NCI-H128 (cell line): ENCODE results near the gene GRK5.

Source experiments
- DNase-seq: peaks from one replicate; lab custom pipeline; 2025; ENCODE audit not compliant: unreplicated experiment; lab: John Stamatoyannopoulos, UW

GRK5 gene

DNA sequence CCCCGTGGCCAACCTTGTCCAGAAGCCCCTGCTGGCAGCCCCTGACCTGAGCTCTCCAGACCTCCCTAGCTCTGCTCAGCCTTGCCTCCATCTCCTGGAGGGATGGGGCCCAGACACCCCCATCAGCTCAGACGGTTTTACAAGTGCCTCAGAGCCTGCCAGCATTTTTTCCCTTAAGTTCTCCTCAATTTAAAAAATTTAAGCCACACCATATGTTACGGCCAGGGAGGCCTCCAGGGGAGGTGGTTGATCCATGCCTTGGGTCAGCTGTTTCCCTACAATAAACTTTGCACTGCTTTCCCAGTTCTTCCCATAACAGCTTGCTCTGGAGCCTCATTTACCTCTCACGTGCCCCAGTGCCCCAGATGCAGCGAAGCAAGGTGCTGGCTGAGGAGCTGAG, 191.6 kb downstream of the GRK5 start:
- DNase-seq: no peak

DNA sequence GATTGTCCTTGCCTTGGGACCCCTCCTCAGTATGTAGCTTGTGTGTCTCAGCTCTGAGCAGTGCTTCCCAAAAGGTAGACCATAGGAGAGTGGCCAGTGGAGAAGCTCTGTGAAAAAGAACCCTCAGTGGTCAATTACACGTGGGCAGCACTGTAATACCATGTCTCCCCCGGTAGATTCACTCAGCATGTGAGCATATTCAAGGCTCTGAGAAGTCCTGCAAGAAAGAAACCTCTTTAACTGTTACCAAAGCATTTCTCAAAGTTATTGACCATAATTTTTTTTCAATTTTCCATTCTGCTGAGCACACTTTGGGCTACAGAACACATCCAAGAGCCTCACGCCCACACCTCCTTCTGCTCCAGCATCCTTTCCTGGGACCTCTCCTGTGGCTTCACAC, 192.1 kb downstream of the GRK5 start:
- DNase-seq: no peak

DNA sequence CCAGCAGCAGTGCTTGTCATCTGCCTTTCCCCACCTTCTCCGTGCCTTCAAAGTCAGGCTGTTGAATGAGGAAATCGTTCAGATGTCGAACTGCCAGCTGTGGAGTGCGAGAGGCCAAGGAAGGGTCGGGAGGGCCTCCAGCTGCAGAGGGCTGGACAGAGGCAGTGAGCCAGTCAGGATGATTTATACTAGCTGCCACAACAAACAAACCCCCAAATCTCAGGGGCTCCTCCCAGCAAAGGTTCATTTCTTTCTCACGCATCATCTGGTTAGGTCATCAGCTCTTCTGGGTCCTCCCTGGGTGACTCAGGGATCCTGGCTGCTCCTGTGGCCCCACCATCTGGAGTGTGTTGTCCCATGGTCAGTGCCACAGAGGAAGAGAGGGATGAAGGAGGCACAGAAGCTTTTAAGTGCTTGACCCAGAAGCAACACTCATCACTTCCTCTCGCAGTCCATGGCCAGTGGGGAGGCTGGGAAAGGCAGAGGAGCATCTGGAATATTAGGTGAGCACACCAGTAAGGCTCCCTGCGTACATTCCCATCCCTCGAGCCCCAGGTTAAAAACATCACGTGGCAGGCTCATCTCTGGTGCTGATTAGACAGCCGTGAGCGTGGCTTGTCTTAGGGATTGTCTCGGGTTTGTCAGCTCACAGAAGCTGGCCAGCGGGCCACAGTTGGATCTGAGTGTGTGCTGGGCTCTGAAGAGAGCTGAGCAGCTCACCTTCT, 194.5 kb downstream of the GRK5 start:
- DNase-seq: no peak

DNA sequence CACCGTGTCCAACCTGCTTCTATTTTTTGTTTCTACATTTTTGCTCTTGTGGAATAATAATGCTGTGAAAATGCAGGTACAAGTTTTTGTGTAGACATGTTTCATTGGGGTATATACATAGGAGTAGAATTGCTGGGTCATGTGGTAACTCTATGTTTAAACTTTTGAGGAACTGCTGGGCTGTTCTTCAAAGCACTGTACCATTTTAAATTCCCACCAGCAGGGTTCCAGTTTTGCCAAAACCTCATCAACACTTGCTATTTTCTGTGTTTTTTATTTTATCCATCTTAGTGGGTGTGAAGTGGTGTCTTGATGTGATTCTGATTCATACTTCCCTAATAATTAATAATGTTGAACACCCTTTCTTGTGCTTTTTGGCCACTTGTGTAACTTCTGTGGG, 196.6 kb downstream of the GRK5 start:
- DNase-seq: no peak

DNA sequence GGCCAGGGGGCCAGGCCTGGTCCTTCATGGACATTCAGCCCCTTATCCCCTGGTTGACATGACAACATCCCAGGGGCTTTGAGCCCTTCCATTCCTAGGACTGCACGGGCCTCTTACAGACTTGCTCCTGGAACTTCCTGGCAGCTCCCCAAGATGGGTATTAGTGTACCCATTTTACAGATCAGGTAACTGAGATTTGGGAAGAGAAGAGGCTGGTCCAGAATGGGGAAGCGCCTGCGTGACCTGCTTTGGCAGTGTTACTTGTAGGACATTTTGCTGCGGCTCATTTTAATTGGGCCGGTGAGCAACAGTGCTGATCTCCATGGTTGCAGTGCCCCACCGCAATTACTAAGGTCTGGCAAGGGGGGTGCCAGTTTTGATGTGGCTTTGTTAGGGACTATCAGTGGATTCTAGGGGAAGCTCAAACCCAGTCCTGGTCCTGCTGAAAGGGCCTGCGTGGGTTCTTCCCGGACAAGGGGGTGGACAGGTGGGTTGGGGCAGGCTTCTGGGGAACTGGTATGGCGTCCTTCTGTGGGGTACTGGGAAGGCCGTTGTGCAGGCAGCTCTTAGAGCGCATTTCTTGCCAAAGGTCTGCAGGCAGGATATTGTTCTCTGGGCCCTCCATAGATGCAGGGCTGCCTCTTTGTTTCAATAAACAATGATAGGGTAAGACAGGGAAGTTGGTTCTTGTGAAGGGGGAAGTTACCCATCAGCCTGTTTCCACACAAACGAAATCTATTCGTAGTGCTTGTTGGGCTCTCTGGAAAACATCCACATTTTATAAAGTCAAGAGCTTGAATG, 197.5 kb downstream of the GRK5 start:
- no peak for DNase-seq

DNA sequence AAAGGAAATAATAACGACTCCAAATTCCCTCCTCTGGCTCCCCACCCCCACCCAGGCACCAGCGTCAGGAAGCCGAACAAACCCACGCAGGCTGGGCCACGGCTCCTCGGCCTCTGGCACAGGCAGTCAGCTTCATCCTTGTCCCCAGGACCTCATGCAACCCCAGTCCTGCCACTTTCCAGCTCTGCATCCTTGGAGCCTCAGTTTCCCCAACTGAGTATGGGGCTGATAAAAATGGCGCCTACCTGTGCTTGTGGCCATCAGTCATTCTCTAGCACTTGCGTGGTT, 198.1 kb downstream of the GRK5 start:
- DNase-seq: no peak

DNA sequence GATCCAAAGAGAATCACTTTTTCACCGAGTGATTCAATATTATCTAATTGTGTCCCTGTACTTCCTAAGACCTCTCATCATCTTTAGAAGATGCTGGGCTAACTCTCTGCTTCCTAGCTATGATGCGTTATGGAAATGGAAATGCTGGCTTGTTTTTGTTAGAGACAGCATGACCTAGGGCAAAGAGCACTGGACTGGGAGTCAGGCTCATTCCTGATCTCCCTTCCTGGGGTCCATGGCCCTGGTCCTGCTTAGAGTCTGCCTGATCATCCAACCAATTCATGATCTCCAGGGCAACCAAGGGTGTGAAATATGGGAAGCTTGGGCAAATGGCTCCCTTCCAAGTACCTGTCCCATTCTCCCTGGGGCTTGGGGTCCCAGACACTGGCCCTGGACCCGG, 198.8 kb downstream of the GRK5 start:
- DNase-seq: no peak

DNA sequence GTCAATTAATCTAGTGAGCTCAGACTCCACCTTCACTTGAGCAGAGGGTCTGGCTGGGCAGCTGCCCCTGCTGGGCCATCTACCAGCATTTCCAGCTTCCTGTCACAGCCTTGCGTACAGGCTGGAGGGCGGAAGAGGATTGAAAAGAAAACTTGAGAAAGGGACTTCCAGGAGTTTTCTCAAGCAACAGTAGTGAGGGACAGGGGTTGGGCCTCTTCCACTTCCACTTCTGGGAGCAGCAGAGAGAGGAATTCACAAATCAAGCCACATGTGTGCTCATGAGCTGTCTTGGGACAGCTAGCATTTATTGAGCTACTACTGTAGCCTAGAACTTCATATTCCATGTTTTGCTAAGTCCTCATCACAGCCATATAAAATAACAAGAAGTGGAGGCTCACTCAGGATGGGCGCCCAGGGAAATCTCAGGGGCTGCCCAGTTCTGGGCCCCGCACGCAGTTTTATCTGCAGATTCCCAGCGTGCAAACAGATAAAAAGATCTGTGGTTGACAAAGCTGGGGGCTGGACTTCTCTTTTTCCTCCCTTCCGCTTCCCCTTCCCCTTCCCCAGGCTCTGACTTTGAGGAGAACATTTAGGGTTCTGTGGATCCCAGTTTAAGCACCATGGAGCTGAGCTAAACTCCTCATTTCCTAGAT, 199.4 kb downstream of the GRK5 start:
- no peak for DNase-seq

DNA sequence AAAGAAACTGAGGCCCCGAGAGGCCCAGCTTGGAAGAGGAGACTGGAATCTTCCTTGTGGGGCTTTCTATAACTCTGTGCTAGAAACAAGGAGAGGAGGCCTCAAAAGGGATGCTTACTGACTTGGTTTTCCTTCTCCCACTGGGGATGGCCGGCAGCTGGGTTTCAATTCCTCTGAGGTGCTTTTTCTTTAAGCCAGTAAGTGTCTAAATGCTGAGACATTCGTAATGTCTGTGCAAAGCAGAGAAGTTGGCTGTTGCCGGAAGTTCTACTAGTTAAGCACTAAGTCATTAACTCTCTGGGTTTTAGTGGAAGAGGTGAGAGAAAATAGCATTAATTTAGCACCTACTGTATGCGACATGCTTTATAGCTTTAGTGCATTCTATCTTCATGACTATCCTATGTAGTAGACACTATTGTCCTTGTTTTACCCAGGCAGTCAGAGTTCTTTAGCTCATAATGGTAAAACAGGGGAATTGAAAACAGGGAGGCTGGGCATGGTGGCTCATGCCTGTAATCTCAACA, 199.9 kb downstream of the GRK5 start:
- no peak for DNase-seq

DNA sequence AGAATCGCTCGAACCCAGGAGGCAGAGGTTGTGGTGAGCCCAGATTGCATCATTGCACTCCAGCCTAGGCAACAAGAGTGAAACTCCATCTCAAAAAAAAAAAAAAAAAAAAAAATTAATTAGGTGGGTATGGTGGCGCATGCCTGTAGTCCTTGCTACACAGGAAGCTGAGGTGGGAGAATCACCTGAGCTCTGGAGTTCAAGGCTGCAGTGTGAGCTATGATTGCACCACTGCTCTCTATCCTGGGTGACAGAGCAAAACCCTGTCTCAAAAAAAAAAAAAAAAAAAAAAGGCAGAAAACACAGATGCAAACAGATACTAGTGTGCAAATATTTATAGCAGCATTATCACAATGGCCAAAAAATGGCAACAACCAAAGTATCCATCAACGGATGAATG, 200.7 kb downstream of the GRK5 start:
- DNase-seq: no peak

DNA sequence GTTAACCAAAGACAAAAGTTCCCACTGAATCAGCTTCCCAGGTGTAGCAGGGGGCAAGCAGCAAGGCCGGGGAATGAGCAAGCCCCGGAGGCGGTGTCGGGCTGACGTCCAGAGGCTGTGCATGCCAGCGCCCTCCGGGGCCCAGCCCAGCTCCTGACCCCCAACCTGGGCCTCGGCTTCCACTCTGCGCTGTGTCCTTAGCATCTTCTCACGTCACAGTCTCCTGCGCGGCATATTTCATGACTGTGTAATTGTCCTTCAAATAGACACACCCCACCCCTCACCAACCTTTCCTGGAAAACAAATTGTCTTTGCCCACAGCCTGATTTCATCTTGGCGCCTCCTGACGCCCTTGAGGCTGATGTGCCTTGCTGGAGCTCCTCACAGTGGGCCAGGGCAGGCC, 201.6 kb downstream of the GRK5 start:
- no peak for DNase-seq

DNA sequence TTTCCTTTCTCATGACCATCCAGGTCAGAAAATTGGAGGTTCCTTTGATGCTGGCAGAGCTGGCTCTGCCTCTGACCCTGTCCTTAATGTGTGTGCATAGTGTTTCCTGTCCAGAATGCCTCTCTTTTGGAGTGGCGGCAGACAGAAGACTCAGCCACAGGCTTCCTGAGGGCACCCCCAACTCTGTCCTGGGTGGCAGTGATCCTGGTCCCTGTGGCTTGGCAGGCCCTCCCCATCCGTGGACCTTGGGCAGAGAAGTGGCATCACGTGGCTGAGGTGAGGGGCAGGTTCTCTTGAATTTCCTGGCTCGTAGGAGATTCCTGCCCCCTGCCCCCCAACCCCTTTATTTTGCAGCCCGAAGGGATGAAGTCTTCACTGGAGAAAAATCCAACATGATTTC, 202.0 kb downstream of the GRK5 start:
- DNase-seq: no peak

DNA sequence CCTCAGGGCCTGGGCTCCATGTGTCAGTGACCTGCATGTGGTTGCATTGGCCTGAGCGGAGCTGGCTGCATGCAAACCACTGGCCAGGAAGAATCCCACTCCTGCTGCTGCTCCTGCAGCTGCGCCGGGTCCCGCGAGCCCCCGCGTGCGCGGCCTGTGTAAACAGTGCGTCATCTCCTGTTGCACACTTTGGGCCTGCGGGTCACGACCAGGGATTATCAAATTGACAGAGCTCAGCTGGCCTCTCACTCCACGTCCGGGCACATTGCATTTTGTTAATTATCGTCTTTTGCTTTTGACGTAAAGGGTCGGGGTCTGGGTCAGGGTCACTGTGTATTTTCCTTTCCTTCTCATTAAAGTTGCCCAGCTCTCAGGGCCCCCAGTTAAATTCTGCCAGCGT, 202.5 kb downstream of the GRK5 start:
- DNase-seq: no peak

DNA sequence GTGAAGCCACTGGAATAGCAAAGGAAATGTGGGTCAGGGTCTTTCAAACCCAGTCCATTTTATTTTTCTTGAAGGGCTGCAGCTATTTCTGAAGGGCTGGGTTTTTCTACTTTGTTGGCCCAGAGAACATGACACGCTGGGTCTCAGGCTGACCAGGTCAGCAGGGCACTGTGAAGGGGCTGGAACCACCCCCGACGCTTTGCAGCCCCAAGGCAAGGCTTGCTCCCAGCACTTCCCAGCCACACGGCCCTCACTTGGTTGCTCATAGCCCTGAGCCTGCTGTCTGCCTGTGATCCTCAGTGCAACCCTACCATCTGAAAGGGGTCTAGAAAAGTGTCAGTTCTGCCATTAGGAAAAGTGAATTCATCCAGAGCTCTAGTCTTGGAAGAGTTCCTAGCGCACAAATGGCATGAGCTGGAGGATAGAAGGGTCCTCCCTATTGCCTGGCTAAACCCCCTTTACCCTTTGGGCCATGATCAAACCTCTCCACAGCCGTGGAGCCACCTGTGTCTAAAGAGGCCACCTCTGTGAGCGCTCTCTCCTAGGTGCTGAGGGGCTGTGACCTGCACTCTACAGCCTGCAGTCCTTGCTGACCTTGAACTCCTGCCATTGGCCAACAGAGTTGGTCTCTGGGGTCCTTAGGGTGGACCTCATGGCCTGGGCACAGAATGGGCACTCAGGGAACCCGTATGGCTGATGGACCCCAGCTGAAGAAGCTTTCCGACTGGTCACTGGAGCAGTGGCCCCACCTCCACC, 203.2 kb downstream of the GRK5 start:
- DNase-seq: no peak

DNA sequence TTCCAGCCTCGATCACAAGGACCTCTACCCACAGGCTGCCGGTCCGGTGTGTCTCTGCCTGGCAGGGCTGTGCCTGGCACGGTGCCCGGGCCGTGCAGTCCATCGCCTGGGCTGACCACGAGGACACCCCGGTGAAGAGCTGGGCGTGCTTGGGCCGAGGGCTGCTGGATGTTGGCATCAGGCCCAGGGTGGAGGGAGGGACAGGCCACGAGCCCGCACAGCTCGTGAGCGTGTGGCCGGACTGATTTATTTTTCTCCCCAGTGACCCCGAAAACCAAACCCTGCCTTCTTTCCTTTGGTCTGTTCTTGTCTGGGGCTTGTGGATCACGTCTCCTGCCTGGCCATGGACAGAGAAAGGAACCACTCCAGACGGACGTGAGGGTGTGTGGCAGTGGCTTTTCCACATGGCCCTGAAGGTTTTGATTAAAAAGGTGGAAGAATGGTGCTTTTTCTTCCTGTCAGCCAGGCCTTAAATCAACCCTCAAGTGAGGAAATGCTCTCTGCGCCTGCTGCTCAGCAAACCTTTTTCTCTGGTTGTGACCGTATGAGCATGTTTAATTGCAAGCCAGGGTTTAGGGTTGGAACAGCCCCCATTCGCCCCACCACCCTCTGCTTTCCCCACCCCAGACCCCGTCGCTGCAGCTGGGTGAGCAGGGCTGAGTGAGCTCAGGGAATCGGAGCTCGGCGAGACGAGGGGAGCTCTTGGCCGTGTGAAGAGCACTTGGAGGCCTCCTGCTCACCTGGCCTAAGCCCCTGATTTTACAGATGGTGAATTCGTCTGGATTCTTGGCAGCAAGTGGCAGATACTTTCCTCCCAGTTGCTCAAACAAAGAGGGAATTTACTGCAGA, 205.1 kb downstream of the GRK5 start:
- peak; percentile 35 for DNase-seq

DNA sequence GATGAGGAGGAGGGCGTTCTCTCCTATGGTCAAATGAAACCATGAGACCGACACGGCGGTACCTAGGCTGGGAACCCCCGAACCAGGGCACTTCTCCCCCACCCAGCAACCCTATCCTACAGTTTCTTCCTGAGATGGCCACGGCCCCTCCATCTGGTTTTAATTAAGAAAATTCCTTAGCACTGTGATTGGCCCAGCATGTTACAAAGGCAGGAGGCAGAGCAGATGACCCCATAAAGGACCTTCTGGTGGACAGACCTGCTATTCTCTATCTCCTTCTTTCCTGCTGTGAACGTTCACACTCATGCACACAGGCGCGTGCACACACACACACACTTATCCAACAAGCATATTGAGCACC, 205.7 kb downstream of the GRK5 start:
- no peak for DNase-seq

DNA sequence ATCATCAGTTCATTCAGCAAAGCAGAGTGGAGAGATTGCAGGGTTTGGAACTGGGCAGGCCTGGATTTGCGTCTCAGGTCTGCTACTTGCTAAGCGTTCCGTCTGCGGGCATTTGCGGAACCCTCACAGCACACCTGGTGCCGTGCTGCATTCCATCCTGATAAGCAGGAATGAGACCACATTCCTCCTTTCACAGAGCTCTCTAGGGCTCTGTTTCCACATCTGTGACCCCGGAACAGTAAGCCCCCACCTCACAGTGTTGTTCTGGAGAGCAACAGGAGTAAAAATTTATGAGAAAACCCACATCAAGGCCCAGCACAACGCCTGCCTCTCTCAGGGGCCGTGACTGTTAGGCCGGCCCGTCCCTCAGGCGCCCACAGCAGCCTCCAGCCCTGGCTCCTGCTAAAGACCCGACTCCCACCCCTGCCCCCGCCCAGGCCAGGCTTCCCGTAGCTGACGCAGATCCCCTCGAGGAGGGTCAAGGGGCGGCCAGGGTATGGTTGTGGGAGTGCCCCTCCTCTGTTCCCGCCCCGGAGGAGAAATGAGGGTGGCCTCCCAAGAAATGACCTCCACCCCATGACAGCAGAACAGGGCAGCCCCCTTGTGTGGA, 206.2 kb downstream of the GRK5 start:
- DNase-seq: no peak

DNA sequence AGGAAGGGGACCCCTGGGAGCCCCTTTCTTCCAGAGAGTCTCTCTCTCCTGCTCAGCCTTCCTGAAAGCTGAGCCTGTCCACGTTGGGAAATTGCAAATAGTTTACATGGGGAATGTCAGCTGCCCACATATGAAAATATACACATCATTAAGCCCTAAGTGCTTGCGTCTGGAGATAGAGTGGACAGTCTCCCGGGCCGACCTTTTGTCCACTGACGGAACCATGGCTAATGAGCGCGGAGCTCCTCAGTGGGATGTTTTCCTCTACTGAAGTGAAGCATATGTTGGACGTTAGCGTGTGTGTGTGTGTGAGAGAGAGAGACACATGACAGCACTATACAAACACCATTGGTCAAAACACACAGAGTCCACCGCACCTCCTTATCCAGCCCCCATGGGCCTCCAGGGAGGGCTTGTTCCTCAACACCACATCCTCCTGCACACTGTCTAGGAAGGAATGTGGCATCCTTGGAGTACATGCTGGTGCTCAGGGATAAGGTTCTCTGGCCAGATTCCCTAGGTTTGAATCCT, 206.8 kb downstream of the GRK5 start:
- no peak for DNase-seq

DNA sequence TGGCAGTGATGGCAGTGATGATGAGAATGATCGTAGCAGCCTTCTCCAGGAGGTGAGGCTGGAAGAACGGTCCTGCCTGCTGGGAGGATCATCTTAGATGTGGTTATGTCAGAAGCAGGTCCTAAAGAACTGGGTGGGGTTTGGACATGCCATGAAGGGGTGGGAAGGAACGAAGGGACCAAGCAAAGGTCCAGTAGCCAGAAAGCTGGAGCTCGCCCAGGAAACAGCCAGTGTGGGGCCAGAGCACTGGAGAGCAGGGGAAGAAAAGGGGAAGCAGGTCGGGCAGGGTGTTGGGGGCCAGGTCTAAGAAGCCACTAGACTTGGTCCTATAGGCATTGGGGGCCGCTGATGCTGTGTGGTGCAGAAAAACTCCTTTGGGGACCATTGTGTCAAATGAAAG, 207.8 kb downstream of the GRK5 start:
- DNase-seq: no peak
